Transverse colon (tissue), 4 donors: ENCODE results near the gene CYP11A1. TPM values are rescaled to one million over a fixed set of nuclear protein-coding genes. Genes with fewer than 3 reads are reported as not detected.

Source experiments
- DNase-seq: peaks from one replicate; pipeline ENCODE4 v3.0.0-alpha.2; 2019
- H3K27ac ChIP-seq, 4 donors: fragments of 200-600 bp; sonication (generic); 2 replicates each; pipeline ENCODE4 v1.5.1; 2016 to 2018; ENCODE audit warnings: inconsistent platforms in 4 of 4
- H3K27me3 ChIP-seq: fragments of 200-600 bp; sonication (generic); 2 replicates; pipeline ENCODE4 v1.5.1; 2017; ENCODE audit warnings: inconsistent platforms
- H3K36me3 ChIP-seq, 4 donors: fragments of 200-600 bp; sonication (generic); 2 replicates each; pipeline ENCODE4 v1.5.1; 2017 to 2019; ENCODE audit warnings: inconsistent platforms in 4 of 4
- H3K4me1 ChIP-seq, 4 donors: fragments of 200-600 bp; sonication (generic); 2 replicates each; pipeline ENCODE4 v1.5.1; 2017 to 2020; ENCODE audit warnings: inconsistent platforms in 4 of 4
- H3K4me3 ChIP-seq, 4 donors: fragments of 200-600 bp; sonication (generic); 1 replicate in 1 of 4; 2 replicates in 3 of 4; pipeline versions ENCODE4 v1.5.1 to v1.6.1; 2017 to 2019; ENCODE audit warnings: inconsistent platforms in 4 of 4
- H3K9me3 ChIP-seq, 2 donors: fragments of 200-600 bp; sonication (generic); 2 replicates each; pipeline ENCODE4 v1.5.1; 2017 to 2019; ENCODE audit warnings: inconsistent platforms in 2 of 2
- CTCF ChIP-seq, 5 experiments: fragments of 200-600 bp in 3 of 5; fragments of 450-650 bp in 2 of 5; sonication (generic) in 3 of 5; IDR thresholded peaks; 1 replicate in 2 of 5; 2 replicates in 3 of 5; pipeline ENCODE4 v1.5.1; 2016 to 2017; ENCODE audit warnings: antibody characterized with exemption in 5 of 5, inconsistent platforms in 3 of 5, mild to moderate bottlenecking in 2 of 5, moderate library complexity in 1 of 5
- EP300 ChIP-seq: sonication (generic); formaldehyde crosslinking; IDR thresholded peaks from one replicate; pipeline ENCODE4 v1.6.1; 2017; ENCODE audit warnings: antibody characterized with exemption, low read depth
- POLR2A ChIP-seq: fragments of 450-650 bp; IDR thresholded peaks from one replicate; pipeline ENCODE4 v1.6.1; 2016; ENCODE audit warnings: antibody characterized with exemption, mild to moderate bottlenecking, moderate library complexity
- POLR2AphosphoS5 ChIP-seq, 3 donors: sonication (generic); formaldehyde crosslinking; IDR thresholded peaks; one replicate each; pipeline ENCODE4 v1.6.1; 2016; ENCODE audit warnings: antibody characterized with exemption in 3 of 3
- WGBS, 2 donors: methylation state at CpG; one replicate each; pipeline ENCODE4 v1.1.5; 2018; ENCODE audit warnings: low coverage in 1 of 2; 5-methylcytosine and 5-hydroxymethylcytosine counted together
- in situ Hi-C, 4 donors: fragments of 200-750 bp; cut with MboI; loops; one replicate each; pipeline versions ENCODE4 v1.15.0 to v1.15.1; 2017; ENCODE audit warnings: low sequenced_read_pairs in 3 of 4, low pct_ligation_motif_present in 1 of 4, low pct_unique_long_range_greater_than_20kb in 1 of 4
- intact Hi-C: fragments of 100-400 bp; cut with DNase I; formaldehyde crosslinking; loops from one replicate; pipeline ENCODE4 v1.15.1; 2023; ENCODE audit warnings: low total_unique reads
- total RNA-seq, 4 donors: library from RNA; depleted of rRNA; stranded (reverse); fragments of >200 nt; gene quantifications; one replicate each; pipeline ENCODE4 v1.1.0, GENCODE V29; 2016

Gene CYP11A1
- total RNA-seq, 4 donors from 2014 or later = 0.40 to 0.79 TPM; not detected in 2

DNA sequence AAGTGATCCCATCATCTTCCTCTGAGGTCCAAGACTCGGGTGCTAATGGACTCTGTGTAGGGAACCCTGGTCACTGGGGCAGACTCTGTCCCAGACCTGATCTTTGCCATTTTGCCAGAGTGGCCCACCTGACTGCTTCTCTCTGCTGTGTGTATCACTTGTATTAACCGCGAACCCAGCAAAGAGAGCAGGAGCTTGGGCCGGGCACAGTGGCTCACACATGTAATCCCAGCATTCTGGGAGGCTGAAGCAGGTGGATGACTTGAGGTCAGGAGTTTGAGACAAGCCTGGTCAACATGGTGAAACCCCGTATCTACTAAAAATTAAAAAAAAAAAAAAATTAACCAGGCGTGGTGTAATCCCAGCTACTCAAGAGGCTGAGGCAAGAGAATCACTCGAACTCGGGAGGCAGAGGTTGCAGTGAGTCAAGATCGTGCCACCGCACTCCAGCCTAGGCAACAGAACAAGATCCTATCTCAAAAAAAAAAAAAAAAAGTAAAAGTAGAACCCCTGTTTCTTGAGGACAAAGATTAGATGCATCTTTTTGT is 32.9 kb upstream of the CYP11A1 start:
- peaks cover 0 to 13% (median 0%) of the 10 kb centered on the region in 4 donors for H3K4me1 ChIP-seq
- H3K27me3 ChIP-seq = peaks cover 17% of the 10 kb centered on the region
- no peak for TF ChIP-seq POLR2A
- no peak for TF ChIP-seq POLR2AphosphoS5 (IDR thresholded peaks at IDR 0.05)
- no peak for TF ChIP-seq EP300
- TF ChIP-seq CTCF (IDR thresholded peaks at IDR 0.05) = no peak
- in situ Hi-C loops = no loop called here
- H3K9me3 ChIP-seq = no peaks in the 10 kb centered on the region
- no peaks in the 10 kb centered on the region for H3K36me3 ChIP-seq
- intact Hi-C loops = no loop called here
- H3K4me3 ChIP-seq = no peak overlapping the region
- H3K27ac ChIP-seq = no peak overlapping the region
- WGBS, 2 donors = 57 to 78% methylated on average over 5 to 10 of the region's 10 CpGs
- DNase-seq = no peak

- intact Hi-C loops (no loop called here), in situ Hi-C loops (loop anchor here in 2 of 4 donors (25.0 kb wide), 1 partner anchor 363 kb away; no protein-coding TSS in a partner anchor)
- no peak overlapping the region for H3K27ac ChIP-seq
- H3K4me3 ChIP-seq = no peak overlapping the region
- WGBS, 2 donors = 43% methylated on average over 5 of the region's 5 CpGs; no CpG with 5 or more reads in 1 of the 2 donors
- H3K4me1 ChIP-seq = peaks cover 0 to 13% (median 0%) of the 10 kb centered on the region in 4 donors
- H3K27me3 ChIP-seq = peaks cover 17% of the 10 kb centered on the region
- no peaks in the 10 kb centered on the region for H3K9me3 ChIP-seq
- peak; percentile 22 for DNase-seq
- TF ChIP-seq CTCF (IDR thresholded peaks at IDR 0.05) (no peak), EP300 (no peak), POLR2A (no peak)
- no peaks in the 10 kb centered on the region for H3K36me3 ChIP-seq
Observed at GRCh38 chr15:74399511-74400312, 32.3 kb upstream of the CYP11A1 start.

DNA sequence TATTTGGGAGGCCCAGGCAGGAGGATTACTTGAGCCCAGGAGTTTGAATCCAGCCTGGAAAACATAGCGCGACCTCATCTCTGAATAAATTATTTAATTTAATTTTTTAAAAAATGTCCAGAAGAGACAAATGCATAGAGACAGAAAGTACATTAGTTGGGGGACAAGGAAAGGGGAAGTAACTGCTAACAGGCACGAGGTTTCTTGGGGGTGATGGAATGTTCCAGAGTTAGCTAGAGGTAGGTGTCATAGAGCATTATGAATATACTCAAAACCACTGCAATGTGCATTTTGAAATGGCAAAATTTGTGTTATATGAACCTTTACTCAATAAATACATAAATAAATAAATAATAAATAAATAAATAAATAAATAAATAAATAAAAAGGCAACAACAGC is 31.7 kb upstream of the CYP11A1 start:
- Histone ChIP-seq H3K9me3 (no peaks in the 10 kb centered on the region), H3K27ac (no peak overlapping the region), H3K4me1 (peaks cover 0 to 13% (median 0%) of the 10 kb centered on the region in 4 donors), H3K4me3 (no peak overlapping the region), H3K27me3 (peaks cover 17% of the 10 kb centered on the region), H3K36me3 (no peaks in the 10 kb centered on the region)
- no peak for DNase-seq
- TF ChIP-seq CTCF (IDR thresholded peaks at IDR 0.05) = no peak
- TF ChIP-seq EP300 = no peak
- no peak for TF ChIP-seq POLR2A
- TF ChIP-seq POLR2AphosphoS5 (IDR thresholded peaks at IDR 0.05) = no peak
- WGBS, 2 donors = 78% methylated on average over 3 of the region's 3 CpGs
- in situ Hi-C loops (loop anchor here in 2 of 4 donors (25.0 kb wide), 1 partner anchor 363 kb away; no protein-coding TSS in a partner anchor), intact Hi-C loops (no loop called here)

GRCh38 chr15:74398183-74398582 is 30.7 kb upstream of the CYP11A1 start:
- peaks cover 0 to 13% (median 0%) of the 10 kb centered on the region in 4 donors for H3K4me1 ChIP-seq
- TF ChIP-seq POLR2AphosphoS5 (IDR thresholded peaks at IDR 0.05) = no peak
- no peak for TF ChIP-seq CTCF (IDR thresholded peaks at IDR 0.05)
- no peak overlapping the region for H3K4me3 ChIP-seq
- H3K36me3 ChIP-seq = no peaks in the 10 kb centered on the region
- in situ Hi-C loops = loop anchor here in 2 of 4 donors (25.0 kb wide), 1 partner anchor 364 kb away; no protein-coding TSS in a partner anchor
- no peaks in the 10 kb centered on the region for H3K9me3 ChIP-seq
- 80 to 85% methylated on average over 1 to 5 of the region's 5 CpGs for whole genome bisulfite sequencing, 2 donors
- H3K27ac ChIP-seq = no peak overlapping the region
- intact Hi-C loops = no loop called here
- DNase-seq = no peak
- peaks cover 17% of the 10 kb centered on the region for H3K27me3 ChIP-seq
